HepG2 (cell line): ENCODE results near the gene GCHFR. TPM values are rescaled to one million over a fixed set of nuclear protein-coding genes. Genes with fewer than 3 reads are reported as not detected.

ENCODE experiments used
- ATAC-seq: fragments of 200-7000 bp; cut with Tn5 transposase; 3 replicates; pipeline ENCODE4 v1.9.1; 2020; ENCODE audit warnings: mild to moderate bottlenecking, moderate library complexity
- BruUV-seq: library from RNA; stranded (reverse); fragments of 400-500 nt; replicated peaks from 2 replicates; lab custom pipeline; 2021; lab: Mats Ljungman, UMichigan
- CTCF ChIA-PET: fragments of 300-600 bp; formaldehyde crosslinking; extraction: SDS; loops from one replicate; lab custom pipeline; 2021; ENCODE audit warnings: low total read pairs, inconsistent platforms, low intra/inter-chr PET ratio; lab: Yijun Ruan, JAX
- POLR2A ChIA-PET: fragments of 350-600 bp; sonication (Branson Sonifier 250); formaldehyde crosslinking; loops from one replicate; lab custom pipeline; 2020; ENCODE audit warnings: antibody characterized with exemption, inconsistent platforms; lab: Yijun Ruan, JAX
- DNase-seq: peaks from one replicate; pipeline ENCODE4 v3.0.0-alpha.2; 2015; ENCODE audit warnings: low spot score
- FAIRE-seq: peaks from 3 replicates; lab custom pipeline; 2011; peaks lifted over from hg19 to GRCh38; lab: Jason Lieb, UNC
- H2AFZ ChIP-seq: one replicate; pipeline ENCODE4 v1.6.1; 2011; ENCODE audit warnings: low read length, inconsistent platforms
- H3K27ac ChIP-seq: fragments of 300-600 bp; 3 replicates; pipeline ENCODE4 v1.8.0; 2011; ENCODE audit warnings: mixed run types, mild to moderate bottlenecking, mixed read lengths, low read length, inconsistent platforms; ENCODE audit not compliant: insufficient read depth; ENCODE audit errors: extremely low read length
- H3K27me3 ChIP-seq, 2 experiments: fragments of 200-600 bp in 1 of 2; 2 replicates in 1 of 2; 3 replicates in 1 of 2; pipeline versions ENCODE4 v1.6.0 to v1.8.0; 2011; ENCODE audit warnings: low read length in 2 of 2, mild to moderate bottlenecking in 2 of 2, moderate library complexity in 2 of 2, inconsistent platforms in 1 of 2; ENCODE audit not compliant: insufficient read depth in 2 of 2, control insufficient read depth in 1 of 2
- H3K36me3 ChIP-seq, 2 experiments: fragments of 200-600 bp in 1 of 2; replicated peaks in 1 of 2; 2 replicates in 1 of 2; 3 replicates in 1 of 2; pipeline versions ENCODE4 v1.5.1 to v1.8.0; 2011; ENCODE audit warnings: low read length in 2 of 2, inconsistent platforms in 1 of 2; ENCODE audit not compliant: insufficient read depth in 2 of 2, control insufficient read depth in 1 of 2
- H3K4me1 ChIP-seq: 2 replicates; pipeline ENCODE4 v1.5.1; 2012; ENCODE audit warnings: low read length, inconsistent platforms; ENCODE audit not compliant: insufficient read depth
- H3K4me2 ChIP-seq: 2 replicates; pipeline ENCODE4 v1.6.0; 2011; ENCODE audit warnings: low read depth, low read length, inconsistent platforms
- H3K4me3 ChIP-seq, 3 experiments: fragments of 200-600 bp in 1 of 3; sonication (generic), shearing (Covaris generic) in 1 of 3; replicated peaks in 1 of 3; 2 replicates each; pipeline ENCODE4 v1.5.1; 2011 to 2016; ENCODE audit warnings: low read length in 3 of 3, inconsistent platforms in 2 of 3, low read depth in 2 of 3, mild to moderate bottlenecking in 2 of 3, control low read depth in 1 of 3, mixed read lengths in 1 of 3; ENCODE audit not compliant: insufficient read depth in 1 of 3
- H3K79me2 ChIP-seq: one replicate; pipeline ENCODE4 v1.6.1; 2011; ENCODE audit warnings: low read length, inconsistent platforms; ENCODE audit not compliant: insufficient read depth
- H3K9ac ChIP-seq: 2 replicates; pipeline ENCODE4 v1.6.0; 2011; ENCODE audit warnings: mild to moderate bottlenecking, low read depth, low read length, inconsistent platforms; ENCODE audit not compliant: insufficient read depth
- H3K9me3 ChIP-seq: 2 replicates; pipeline ENCODE4 v1.5.1; 2012; ENCODE audit warnings: mild to moderate bottlenecking, low read length
- H4K20me1 ChIP-seq: 2 replicates; pipeline ENCODE4 v1.6.0; 2011; ENCODE audit warnings: inconsistent platforms, mild to moderate bottlenecking, low read length, moderate library complexity; ENCODE audit not compliant: insufficient read depth
- CAMTA2 ChIP-seq: sonication (generic); formaldehyde crosslinking; IDR thresholded peaks from 2 replicates; pipeline ENCODE4 v1.4.0; 2020; ENCODE audit warnings: mild to moderate bottlenecking, missing genetic modification reagents, borderline replicate concordance
- JARID2 ChIP-seq: sonication (generic); formaldehyde crosslinking; IDR thresholded peaks from 2 replicates; pipeline ENCODE4 v1.8.1; 2023; ENCODE audit warnings: missing genetic modification reagents, inconsistent platforms; ENCODE audit not compliant: insufficient replicate concordance
- PCBP1 ChIP-seq: fragments of 200-400 bp; formaldehyde crosslinking; IDR thresholded peaks from 2 replicates; pipeline ENCODE4 v1.6.1; 2017; ENCODE audit warnings: mild to moderate bottlenecking, low read depth, low read length, borderline replicate concordance
- SPEN ChIP-seq: sonication (generic); formaldehyde crosslinking; IDR thresholded peaks from 2 replicates; pipeline ENCODE4 v1.5.1; 2020; ENCODE audit warnings: low read depth, mild to moderate bottlenecking, missing genetic modification reagents
- TEF ChIP-seq: sonication (generic); formaldehyde crosslinking; IDR thresholded peaks from 2 replicates; pipeline ENCODE4 v1.5.0; 2020; ENCODE audit warnings: missing genetic modification reagents
- TRAFD1 ChIP-seq: sonication (generic); formaldehyde crosslinking; IDR thresholded peaks from 2 replicates; pipeline ENCODE4 v1.5.1; 2020; ENCODE audit warnings: missing genetic modification reagents, mild to moderate bottlenecking, borderline replicate concordance
- USF2 ChIP-seq, 2 experiments: sonication (generic) in 1 of 2; formaldehyde crosslinking in 1 of 2; IDR thresholded peaks; 2 replicates each; pipeline versions ENCODE4 v1.5.1 to v1.6.1; 2011 to 2020; ENCODE audit warnings: borderline replicate concordance in 1 of 2, low read depth in 1 of 2, low read length in 1 of 2, mild to moderate bottlenecking in 1 of 2, missing genetic modification reagents in 1 of 2, moderate library complexity in 1 of 2
- WGBS: methylation state at CpG from one replicate; pipeline ENCODE4 v1.1.6; 2017; ENCODE audit warnings: low lambda C conversion rate; 5-methylcytosine and 5-hydroxymethylcytosine counted together
- in situ Hi-C: cut with HindIII; loops from 2 replicates; pipeline ENCODE4 v1.10.0; 2017; ENCODE audit warnings: low pct_unique_long_range_greater_than_20kb; ENCODE audit not compliant: extremely low pct_ligation_motif_present
- intact Hi-C: fragments of 100-400 bp; cut with micrococcal nuclease; formaldehyde crosslinking; loops from one replicate; pipeline ENCODE4 v1.10.0; 2022; ENCODE audit not compliant: unreplicated experiment
- polyA plus RNA-seq, 8 experiments: library from polyadenylated mRNA; depleted of rRNA in 3 of 8; stranded (reverse) in 7 of 8; unstranded in 1 of 8; fragments of >200 nt; fragmentation: Illumina TruSeq in 4 of 8; extraction: Trizol in 4 of 8; gene quantifications; 2 replicates each; pipeline versions ENCODE4 v1.2.1 to v1.2.3, GENCODE V29; 2011 to 2016; ENCODE audit warnings: low read depth in 4 of 8, missing spikeins in 1 of 8, mixed read lengths in 1 of 8; ENCODE audit not compliant: insufficient read depth in 1 of 8
- total RNA-seq, 5 experiments: library from RNA; depleted of rRNA; stranded (reverse); fragments of >200 nt; fragmentation: Illumina TruSeq; extraction: Trizol; gene quantifications; 2 replicates each; pipeline ENCODE4 v1.2.3, GENCODE V29; 2016; ENCODE audit warnings: low read depth in 1 of 5

GCHFR gene
- total and polyA plus RNA-seq, 2 of the 13 experiments (the other 11 are each of a cell fraction or from before 2014, with no cell fraction given), result 51.5 to 92.4 TPM

GRCh38 chr15:40787991-40788390 is 24.1 kb downstream of the GCHFR start:
- Histone ChIP-seq H3K27ac (no peak overlapping the region), H3K36me3 (0 out of 5 replicates have a peak, but pooled peaks cover 0 to 4% of the 10 kb centered on the region in 2 experiments), H3K27me3 (no peaks in the 10 kb centered on the region), H3K79me2 (peaks cover 15% of the 10 kb centered on the region), H2AFZ (no peak overlapping the region), H3K4me1 (peaks cover 44% of the 10 kb centered on the region), H3K4me2 (no peak overlapping the region), H3K9me3 (no peaks in the 10 kb centered on the region), H3K4me3 (no peak overlapping the region), H4K20me1 (no peaks in the 10 kb centered on the region), H3K9ac (no peak overlapping the region)
- CTCF ChIA-PET, result no interaction called here
- no peak for ATAC-seq
- TF ChIP-seq USF2 (IDR thresholded peaks at IDR 0.05; ENCODE audit: low read depth, low read length) (no peak), USF2 (CRISPR knock-in tag; IDR thresholded peaks at IDR 0.05; ENCODE audit: borderline replicate concordance) (no peak), SPEN (CRISPR knock-in tag) (no peak), CAMTA2 (no peak), TRAFD1 (CRISPR knock-in tag) (no peak), TEF (CRISPR knock-in tag) (no peak), PCBP1 (no peak), JARID2 (CRISPR knock-in tag) (no peak)
- POLR2A ChIA-PET, result interaction anchor here (0.6 kb wide), 1 partner anchor 335 kb away, joined by 3 read pairs; no protein-coding TSS in a partner anchor
- no peak for FAIRE-seq
- BruUV-seq, result no TSS peak
- intact Hi-C loops (no loop called here), in situ Hi-C loops (no loop called here)
- DNase-seq, result no peak
- 85% methylated on average over 3 of the region's 6 CpGs for WGBS
